K562 (cell line): ENCODE results near the gene ZYG11A. TPM values are rescaled to one million over a fixed set of nuclear protein-coding genes. Genes with fewer than 3 reads are reported as not detected.

Experiments used
- ATAC-seq: fragments of 200-7000 bp; cut with Tn5 transposase; 3 replicates; pipeline ENCODE4 v1.9.1; 2020; ENCODE audit warnings: moderate library complexity
- BruUV-seq: library from RNA; stranded (reverse); fragments of 400-500 nt; replicated peaks from 2 replicates; lab custom pipeline; 2021; lab: Mats Ljungman, UMichigan
- CTCF ChIA-PET: fragments of 300-600 bp; formaldehyde crosslinking; extraction: SDS; loops from one replicate; lab custom pipeline; 2021; ENCODE audit warnings: low intra/inter-chr PET ratio; lab: Yijun Ruan, JAX
- POLR2A ChIA-PET: fragments of 300-600, 350-650 bp; sonication (Branson Sonifier 250); formaldehyde crosslinking; extraction: SDS; loops from one replicate; lab custom pipeline; 2021; ENCODE audit warnings: antibody characterized with exemption, inconsistent platforms; lab: Yijun Ruan, JAX
- DNase-seq, 4 experiments: peaks; one replicate each; pipeline versions ENCODE4 v3.0.0 to v3.0.0-alpha.2; 2011 to 2018; ENCODE audit warnings: low spot score in 3 of 4, mixed read lengths in 3 of 4; ENCODE audit errors: extremely low read depth in 1 of 4
- FAIRE-seq: peaks from 2 replicates; lab custom pipeline; 2011; peaks lifted over from hg19 to GRCh38; lab: Jason Lieb, UNC
- H2AFZ ChIP-seq: 2 replicates; pipeline ENCODE4 v1.6.0; 2011; ENCODE audit warnings: low read depth, low read length, control low read depth, inconsistent platforms
- H3K27ac ChIP-seq: fragments of 200-600 bp; 3 replicates; pipeline ENCODE4 v1.8.0; 2011; ENCODE audit warnings: low read depth, mild to moderate bottlenecking, control low read depth, inconsistent platforms, low read length, moderate library complexity, mixed read lengths; ENCODE audit errors: extremely low read depth
- H3K27me3 ChIP-seq, 2 experiments: fragments of 300-600 bp in 1 of 2; 2 replicates in 1 of 2; 3 replicates in 1 of 2; pipeline versions ENCODE4 v1.6.0 to v1.8.0; 2011; ENCODE audit warnings: inconsistent platforms in 2 of 2, low read length in 2 of 2, mild to moderate bottlenecking in 1 of 2, mixed read lengths in 1 of 2, moderate library complexity in 1 of 2; ENCODE audit not compliant: control insufficient read depth in 2 of 2, insufficient read depth in 2 of 2
- H3K36me3 ChIP-seq: fragments of 300-600 bp; 3 replicates; pipeline ENCODE4 v1.8.0; 2011; ENCODE audit warnings: mild to moderate bottlenecking, low read length, inconsistent platforms; ENCODE audit not compliant: control insufficient read depth, insufficient read depth
- H3K4me1 ChIP-seq, 2 experiments: fragments of 200-600 bp in 1 of 2; replicated peaks in 1 of 2; 2 replicates in 1 of 2; 3 replicates in 1 of 2; pipeline versions ENCODE4 v1.5.1 to v1.8.0; 2011; ENCODE audit warnings: inconsistent platforms in 2 of 2, low read length in 2 of 2, mild to moderate bottlenecking in 1 of 2, mixed read lengths in 1 of 2, moderate library complexity in 1 of 2; ENCODE audit not compliant: control insufficient read depth in 2 of 2, insufficient read depth in 2 of 2
- H3K4me2 ChIP-seq: 2 replicates; pipeline ENCODE4 v1.6.1; 2011; ENCODE audit warnings: low read length, control low read depth, inconsistent platforms, mixed read lengths; ENCODE audit not compliant: insufficient read depth
- H3K4me3 ChIP-seq: fragments of 200-600 bp; sonication (generic), shearing (Covaris generic); 2 replicates; pipeline ENCODE4 v1.5.1; 2016; ENCODE audit warnings: control low read depth, inconsistent platforms
- H3K79me2 ChIP-seq: fragments of 200-600 bp; 3 replicates; pipeline ENCODE4 v1.8.0; 2011; ENCODE audit warnings: low read length, inconsistent platforms; ENCODE audit not compliant: control insufficient read depth, insufficient read depth
- H3K9ac ChIP-seq, 2 experiments: 2 replicates each; pipeline versions ENCODE4 v1.6.0 to v1.6.1; 2011; ENCODE audit warnings: low read depth in 2 of 2, low read length in 2 of 2, control low read depth in 1 of 2, inconsistent platforms in 1 of 2, mild to moderate bottlenecking in 1 of 2, mixed read lengths in 1 of 2; ENCODE audit not compliant: insufficient read depth in 1 of 2
- H3K9me1 ChIP-seq: one replicate; pipeline ENCODE4 v1.6.0; 2011; ENCODE audit warnings: inconsistent platforms, mild to moderate bottlenecking, low read length, moderate library complexity; ENCODE audit not compliant: control insufficient read depth, insufficient read depth
- H3K9me3 ChIP-seq: replicated peaks from 2 replicates; pipeline ENCODE4 v1.5.1; 2011; ENCODE audit warnings: low read depth, low read length, inconsistent platforms; ENCODE audit not compliant: control insufficient read depth, insufficient read depth
- H4K20me1 ChIP-seq: replicated peaks from 2 replicates; pipeline ENCODE4 v1.6.1; 2011; ENCODE audit warnings: low read length, inconsistent platforms, mixed read lengths; ENCODE audit not compliant: control insufficient read depth, insufficient read depth
- DACH1 ChIP-seq: fragments of 450-650 bp; IDR thresholded peaks from 2 replicates; pipeline ENCODE4 v1.6.1; 2018; ENCODE audit not compliant: partially characterized antibody
- ETS2 ChIP-seq: IDR thresholded peaks from 2 replicates; pipeline ENCODE4 v1.6.1; 2016; ENCODE audit warnings: borderline replicate concordance, missing genetic modification characterization, mild to moderate bottlenecking, moderate library complexity, missing compliant biosample characterization; ENCODE audit not compliant: poor library complexity, severe bottlenecking
- HDAC6 ChIP-seq: IDR thresholded peaks from 2 replicates; pipeline ENCODE4 v1.6.1; 2012; ENCODE audit warnings: low read depth, mild to moderate bottlenecking, control low read depth, inconsistent platforms, low read length, moderate library complexity
- HNRNPH1 ChIP-seq: fragments of 200-400 bp; formaldehyde crosslinking; optimal IDR thresholded peaks from 2 replicates; pipeline ENCODE3; 2017; ENCODE audit warnings: low read depth, mild to moderate bottlenecking, low read length, moderate library complexity
- HSF4 ChIP-seq: fragments of 250-450 bp; sonication (Bioruptor Pico); IDR thresholded peaks from 2 replicates; pipeline ENCODE4 v2.1.2; 2022; ENCODE audit warnings: mild to moderate bottlenecking, moderate library complexity, borderline replicate concordance
- TCF3 ChIP-seq: sonication (generic); formaldehyde crosslinking; IDR thresholded peaks from 2 replicates; pipeline ENCODE4 v1.4.0; 2020; ENCODE audit warnings: mild to moderate bottlenecking, missing genetic modification reagents
- XRCC3 ChIP-seq: fragments of 450-650 bp; IDR thresholded peaks from 2 replicates; pipeline ENCODE4 v1.6.1; 2017; ENCODE audit warnings: mild to moderate bottlenecking, moderate library complexity
- ZNF121 ChIP-seq: sonication (generic); formaldehyde crosslinking; conservative IDR thresholded peaks from 2 replicates; pipeline ENCODE4 v1.8.0; 2022; ENCODE audit warnings: missing genetic modification reagents
- ZNF695 ChIP-seq: fragments of 450-650 bp; formaldehyde crosslinking; IDR thresholded peaks from 2 replicates; pipeline ENCODE4 v1.4.0; 2020; ENCODE audit warnings: mild to moderate bottlenecking, moderate library complexity
- ZNF75A ChIP-seq: fragments of 450-650 bp; formaldehyde crosslinking; IDR thresholded peaks from 2 replicates; pipeline ENCODE4 v1.4.0; 2020; ENCODE audit warnings: mild to moderate bottlenecking
- WGBS: fragments of 100-300 bp; shearing (Covaris generic); methylation state at CpG from one replicate; pipeline ENCODE4 v1.1.6; 2016; ENCODE audit warnings: low coverage, mixed read lengths; ENCODE audit not compliant: insufficient coverage; ENCODE audit errors: missing lambda C conversion rate; 5-methylcytosine and 5-hydroxymethylcytosine counted together
- in situ Hi-C: fragments of 300-500 bp; cut with MboI; formaldehyde crosslinking; loops from 4 replicates; pipeline ENCODE4 v1.15.0; 2018; ENCODE audit warnings: inconsistent platforms, mixed read lengths
- intact Hi-C: fragments of 100-400 bp; cut with micrococcal nuclease; formaldehyde crosslinking; loops from 2 replicates; pipeline ENCODE4 v1.14.2; 2022
- polyA plus RNA-seq, 8 experiments: library from polyadenylated mRNA; depleted of rRNA in 4 of 8; stranded (reverse) in 5 of 8; unstranded in 3 of 8; fragments of >200 nt; fragmentation: Nextera tagmentation in 2 of 8; fragmentation: Illumina TruSeq in 1 of 8; extraction: Ambion mirVana in 2 of 8; extraction: Trizol in 1 of 8; gene quantifications; 2 replicates each; pipeline versions ENCODE4 v1.2.1 to v1.2.3, GENCODE V29; 2011 to 2014; ENCODE audit warnings: inconsistent platforms in 1 of 8, missing spikeins in 1 of 8
- total RNA-seq, 7 experiments: library from RNA; depleted of rRNA in 6 of 7; stranded (reverse); fragments of >200 nt in 6 of 7; fragmentation: Illumina TruSeq in 2 of 7; extraction: Trizol in 2 of 7; gene quantifications; 2 replicates each; pipeline versions ENCODE4 v1.2.1 to v1.2.3, GENCODE V29; 2011 to 2021; ENCODE audit warnings: low replicate concordance in 1 of 7
- TF ChIP-seq, protein P1 (sequence below): sonication (generic); formaldehyde crosslinking; IDR thresholded peaks from 2 replicates; pipeline ENCODE4 v1.9.0; 2022; ENCODE audit warnings: mild to moderate bottlenecking, missing genetic modification reagents

The ZYG11A gene
- total and polyA plus RNA-seq, 9 of the 15 experiments (the other 6 are each of a cell fraction or from before 2014, with no cell fraction given), result 4.5 to 21.9 (median 14.0) TPM

DNA sequence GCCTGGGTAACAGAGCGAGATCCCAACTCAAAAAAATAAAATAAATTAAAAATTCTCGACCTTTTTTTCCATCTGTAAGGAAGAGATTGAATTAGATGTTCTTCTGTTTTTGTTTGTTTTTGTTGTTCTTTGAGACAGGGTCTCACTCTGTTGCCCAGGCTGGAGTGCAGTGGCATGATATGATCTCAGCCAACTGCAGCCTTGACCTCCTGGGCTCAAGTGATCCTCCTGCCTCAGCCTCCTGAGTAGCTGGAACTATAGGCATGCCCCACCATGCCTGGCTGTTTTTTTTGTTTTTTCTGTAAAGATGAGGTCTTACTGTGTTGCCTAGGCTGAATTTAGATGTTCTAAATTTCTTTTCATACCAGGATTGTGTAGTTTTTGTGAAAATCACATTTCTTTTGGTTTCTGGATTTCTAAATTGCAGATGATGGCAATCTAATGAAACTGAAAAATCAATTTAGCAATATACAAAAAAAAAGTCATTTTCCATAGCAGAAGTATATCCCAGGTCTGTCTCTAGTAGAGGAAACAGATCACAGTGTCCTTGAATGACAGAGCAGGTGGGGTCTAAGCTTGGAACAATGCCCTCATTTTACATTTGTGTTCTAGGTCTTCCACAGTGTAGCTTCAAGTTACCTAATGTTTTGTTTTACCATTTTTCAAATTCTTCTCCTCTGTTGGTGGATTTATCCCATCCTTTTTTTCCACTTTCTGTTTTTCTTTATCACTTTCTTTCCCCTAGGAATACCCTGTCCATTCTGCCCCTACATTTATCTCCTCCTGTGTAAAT is 20.3 kb downstream of the ZYG11A start:
- Histone ChIP-seq H3K79me2 (0 out of 3 replicates have a peak, but pooled peaks cover 2% of the 10 kb centered on the region), H3K9me1 (no peaks in the 10 kb centered on the region), H3K4me3 (no peak overlapping the region), H3K4me2 (no peak overlapping the region), H2AFZ (no peak overlapping the region), H3K9me3 (no peaks in the 10 kb centered on the region), H3K27ac (no peak overlapping the region), H3K4me1 (no peaks in the 10 kb centered on the region), H4K20me1 (no peaks in the 10 kb centered on the region), H3K36me3 (peaks cover 69% of the 10 kb centered on the region), H3K9ac (no peak overlapping the region), H3K27me3 (no peaks in the 10 kb centered on the region)
- BruUV-seq, result no TSS peak
- WGBS, result 50% methylated on average over 2 of the region's 2 CpGs
- in situ Hi-C loops (no loop called here), intact Hi-C loops (no loop called here)
- TF ChIP-seq HNRNPH1 (no peak), ZNF121 (CRISPR knock-in tag) (peak; percentile 45)
- ChIA-PET POLR2A (interaction anchor here (1.0 to 1.2 kb wide), 2 partner anchors 10 to 14 kb away, joined by 3 read pairs; no protein-coding TSS in a partner anchor), CTCF (interaction anchor here (0.6 kb wide), 1 partner anchor 422 kb away, joined by 3 read pairs; no protein-coding TSS in a partner anchor)
- DNase-seq (no peak), FAIRE-seq (no peak), ATAC-seq (no peak)

DNA sequence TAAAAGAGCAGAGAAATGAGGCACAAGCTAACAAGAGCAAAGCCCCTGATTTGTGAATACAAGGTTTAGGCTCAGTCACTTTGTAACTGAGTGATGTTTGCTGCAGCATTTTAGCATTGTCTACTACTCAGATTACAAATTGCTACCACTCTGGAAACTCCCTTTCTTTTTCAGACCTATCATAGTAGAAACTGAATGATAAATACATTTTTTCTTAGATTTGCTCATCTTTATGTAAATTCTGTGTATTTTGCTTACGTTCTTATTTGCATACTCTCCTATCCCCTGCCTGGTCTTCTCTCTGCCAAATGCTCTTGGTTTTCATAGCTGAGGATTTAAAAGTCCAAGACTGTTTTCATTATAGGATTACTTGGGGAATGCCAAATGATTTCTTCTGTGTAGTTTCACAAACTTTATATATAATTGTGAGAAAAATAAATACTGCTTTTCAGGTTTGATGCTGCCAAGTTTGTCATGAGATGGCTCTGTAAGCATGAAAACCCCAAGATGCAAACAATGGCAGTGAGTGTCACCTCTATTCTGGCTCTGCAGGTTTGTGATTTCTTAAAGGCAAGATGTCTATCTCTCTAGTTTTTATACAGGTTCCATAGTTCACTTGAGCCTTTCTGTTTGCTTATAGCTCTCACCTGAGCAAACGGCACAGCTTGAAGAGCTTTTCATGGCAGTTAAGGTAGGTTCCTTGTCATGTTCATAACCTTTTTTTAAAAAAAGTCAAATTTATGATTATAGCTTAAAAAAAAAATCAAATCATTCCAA is 24.7 kb downstream of the ZYG11A start:
- 91% methylated on average over 2 of the region's 2 CpGs for WGBS
- Histone ChIP-seq H3K79me2 (no peaks in the 10 kb centered on the region), H3K9me1 (no peaks in the 10 kb centered on the region), H3K4me2 (no peak overlapping the region), H3K27ac (no peak overlapping the region), H3K4me3 (no peak overlapping the region), H3K36me3 (peaks cover 72% of the 10 kb centered on the region), H2AFZ (no peak overlapping the region), H4K20me1 (no peaks in the 10 kb centered on the region), H3K4me1 (no peaks in the 10 kb centered on the region), H3K9ac (no peak overlapping the region), H3K9me3 (no peaks in the 10 kb centered on the region), H3K27me3 (no peaks in the 10 kb centered on the region)
- ChIA-PET POLR2A (interaction anchor here (0.8 to 1.3 kb wide), 6 partner anchors 9 to 25 kb away, joined by 3 to 6 read pairs (median 3); partner anchors contain the start of gene ZYG11A), CTCF (no interaction called here)
- no TSS peak for BruUV-seq
- ATAC-seq (no peak), FAIRE-seq (no peak), DNase-seq (no peak)
- TF ChIP-seq TCF3 (CRISPR knock-in tag) (no peak), HDAC6 (no peak), HSF4 (CRISPR knock-in tag) (no peak), ZNF695 (CRISPR knock-in tag) (no peak), ETS2 (no peak), ZNF75A (CRISPR knock-in tag) (no peak), DACH1 (no peak), XRCC3 (no peak)
- TF ChIP-seq, protein P1, sequence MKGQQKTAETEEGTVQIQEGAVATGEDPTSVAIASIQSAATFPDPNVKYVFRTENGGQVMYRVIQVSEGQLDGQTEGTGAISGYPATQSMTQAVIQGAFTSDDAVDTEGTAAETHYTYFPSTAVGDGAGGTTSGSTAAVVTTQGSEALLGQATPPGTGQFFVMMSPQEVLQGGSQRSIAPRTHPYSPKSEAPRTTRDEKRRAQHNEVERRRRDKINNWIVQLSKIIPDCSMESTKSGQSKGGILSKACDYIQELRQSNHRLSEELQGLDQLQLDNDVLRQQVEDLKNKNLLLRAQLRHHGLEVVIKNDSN (CRISPR knock-in tag), result no peak
- in situ Hi-C loops, result no loop called here
- intact Hi-C loops, result no loop called here
